SU-DHL-6 (cell line): ENCODE data around the gene CPED1.

Experiments used
- H2AFZ ChIP-seq: fragments of 200-600 bp; sonication (generic); 2 replicates; pipeline ENCODE4 v1.6.1; 2014; ENCODE audit warnings: low read depth, mild to moderate bottlenecking, moderate library complexity, mixed read lengths, antibody characterized with exemption, low read length; ENCODE audit not compliant: severe bottlenecking
- H3F3A ChIP-seq: fragments of 200-600 bp; shearing (Covaris generic); 2 replicates; pipeline ENCODE4 v1.6.0; 2016; ENCODE audit warnings: antibody characterized with exemption, mild to moderate bottlenecking; ENCODE audit not compliant: insufficient read depth
- H3K27ac ChIP-seq: fragments of 200-600 bp; sonication (generic); 2 replicates; pipeline ENCODE4 v1.5.1; 2016; ENCODE audit warnings: low read depth, mild to moderate bottlenecking, low read length, moderate library complexity, mixed read lengths
- H3K27me3 ChIP-seq: fragments of 200-600 bp; sonication (generic), shearing (Covaris generic); 2 replicates; pipeline ENCODE4 v1.6.0; 2014; ENCODE audit warnings: mild to moderate bottlenecking, low read length
- H3K36me3 ChIP-seq: fragments of 200-600 bp; sonication (generic); 2 replicates; pipeline ENCODE4 v1.6.1; 2014; ENCODE audit warnings: mild to moderate bottlenecking, low read length, mixed read lengths
- H3K4me2 ChIP-seq: fragments of 300-600, 200-600 bp; shearing (Covaris generic), sonication (generic); 2 replicates; pipeline ENCODE4 v1.6.0; 2014; ENCODE audit warnings: low read length, low read depth, mild to moderate bottlenecking; ENCODE audit not compliant: poor library complexity, severe bottlenecking
- H3K4me3 ChIP-seq: fragments of 200-600 bp; sonication (generic); 2 replicates; pipeline ENCODE4 v1.5.1; 2014; ENCODE audit warnings: antibody characterized with exemption, low read length, mild to moderate bottlenecking, mixed read lengths; ENCODE audit not compliant: insufficient read depth, poor library complexity, severe bottlenecking
- H3K79me2 ChIP-seq: fragments of 200-600 bp; sonication (generic); 2 replicates; pipeline ENCODE4 v1.6.1; 2014; ENCODE audit warnings: mild to moderate bottlenecking, low read length, moderate library complexity; ENCODE audit not compliant: insufficient read depth
- H3K9ac ChIP-seq: fragments of 200-600 bp; sonication (generic); 2 replicates; pipeline ENCODE4 v1.7.0; 2014; ENCODE audit warnings: mild to moderate bottlenecking, low read length
- H3K9me2 ChIP-seq: fragments of 200-600 bp; sonication (generic); replicated peaks from 2 replicates; pipeline ENCODE4 v1.6.1; 2014; ENCODE audit warnings: low read length; ENCODE audit not compliant: insufficient read depth
- H3K9me3 ChIP-seq: fragments of 200-600 bp; sonication (generic); 2 replicates; pipeline ENCODE4 v1.6.1; 2014; ENCODE audit warnings: low read length, mixed read lengths; ENCODE audit not compliant: insufficient read depth
- H4K20me1 ChIP-seq: fragments of 200-600 bp; sonication (generic); 2 replicates; pipeline ENCODE4 v1.6.1; 2014; ENCODE audit warnings: low read depth, mild to moderate bottlenecking, antibody characterized with exemption, low read length, moderate library complexity, mixed read lengths
- CTCF ChIP-seq: fragments of 200-600 bp; sonication (generic); IDR thresholded peaks from one replicate; pipeline ENCODE4 v1.5.1; 2017; ENCODE audit warnings: antibody characterized with exemption, mild to moderate bottlenecking, low read length, moderate library complexity; ENCODE audit not compliant: insufficient read depth, poor library complexity, severe bottlenecking
- EZH2phosphoT487 ChIP-seq: fragments of 200-600 bp; sonication (generic), shearing (Covaris generic); conservative IDR thresholded peaks from 2 replicates; pipeline ENCODE4 v1.6.1; 2018; ENCODE audit warnings: mild to moderate bottlenecking, antibody characterized with exemption, low read length, moderate library complexity, mixed read lengths

The CPED1 gene

DNA sequence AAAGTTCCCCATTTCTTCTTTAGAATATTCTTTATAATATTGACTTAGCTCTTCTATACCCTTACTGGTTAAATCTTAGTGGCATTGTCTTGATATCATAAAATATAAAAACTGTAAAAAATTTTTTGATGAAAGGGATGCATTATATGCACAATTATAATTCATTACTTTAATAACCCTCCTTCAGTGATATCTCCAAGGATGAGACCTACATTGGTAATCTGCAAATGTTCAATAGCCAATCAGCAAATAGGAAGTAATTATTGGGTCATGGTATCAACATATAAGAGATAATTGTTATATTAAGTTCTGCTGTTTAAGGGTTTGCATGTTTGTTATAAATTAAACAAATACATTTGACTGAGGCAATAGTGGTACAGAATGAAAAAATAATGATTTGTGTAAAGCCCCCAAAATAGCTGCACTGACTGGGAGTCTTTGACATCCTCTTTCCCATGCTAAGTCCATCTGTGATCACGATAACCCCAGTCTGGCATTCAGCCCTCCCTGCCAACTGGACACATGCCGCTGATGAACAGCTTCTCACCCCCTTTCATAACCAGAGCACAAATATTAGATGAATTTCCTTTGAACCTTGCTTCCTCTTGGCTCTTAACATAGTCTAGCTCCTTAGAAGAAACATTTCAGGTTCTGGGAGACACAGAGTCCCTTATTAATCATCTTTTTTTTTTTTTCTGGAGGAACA lies 169.5 kb downstream of the CPED1 start:
- H3F3A ChIP-seq: no peaks in the 10 kb centered on the region
- no peaks in the 10 kb centered on the region for H3K36me3 ChIP-seq
- no peak overlapping the region for H2AFZ ChIP-seq
- TF ChIP-seq CTCF (no peak), EZH2phosphoT487 (no peak)
- H3K4me2 ChIP-seq: no peak overlapping the region
- H3K4me3 ChIP-seq: no peak overlapping the region
- no peaks in the 10 kb centered on the region for H3K79me2 ChIP-seq
- no peak overlapping the region for H3K27ac ChIP-seq
- no peaks in the 10 kb centered on the region for H3K9me3 ChIP-seq
- no peaks in the 10 kb centered on the region for H3K27me3 ChIP-seq
- H3K9ac ChIP-seq: no peak overlapping the region
- no peaks in the 10 kb centered on the region for H3K9me2 ChIP-seq
- no peaks in the 10 kb centered on the region for H4K20me1 ChIP-seq

- Histone ChIP-seq H3K9ac (no peak overlapping the region), H3K4me2 (no peak overlapping the region), H2AFZ (no peak overlapping the region), H3F3A (no peaks in the 10 kb centered on the region), H4K20me1 (no peaks in the 10 kb centered on the region), H3K36me3 (no peaks in the 10 kb centered on the region), H3K9me2 (no peaks in the 10 kb centered on the region), H3K27ac (no peak overlapping the region), H3K9me3 (no peaks in the 10 kb centered on the region), H3K79me2 (no peaks in the 10 kb centered on the region), H3K27me3 (no peaks in the 10 kb centered on the region), H3K4me3 (no peak overlapping the region)
- no peak for TF ChIP-seq EZH2phosphoT487
- no peak for TF ChIP-seq CTCF
Measured at GRCh38 chr7:121158665-121159064, 170.2 kb downstream of the CPED1 start.

DNA sequence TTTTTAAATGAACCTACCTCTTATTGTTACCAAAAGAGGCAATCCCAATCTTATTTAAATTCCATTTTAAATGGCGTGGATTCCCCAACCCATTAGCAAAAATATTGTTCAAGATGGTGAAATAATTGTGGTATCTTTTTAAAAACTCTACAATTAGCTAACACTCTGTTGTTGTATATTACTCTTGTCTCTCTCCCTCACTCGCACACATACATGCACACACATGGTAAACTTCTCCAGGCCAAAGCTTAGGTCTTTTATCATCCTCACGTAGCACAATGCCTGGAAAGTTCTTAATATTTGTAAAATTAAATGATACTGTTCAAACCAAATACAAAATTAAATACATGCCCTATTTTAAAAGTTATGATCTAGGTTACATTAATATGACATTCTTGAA lies 171.0 kb downstream of the CPED1 start:
- no peaks in the 10 kb centered on the region for H3F3A ChIP-seq
- no peaks in the 10 kb centered on the region for H4K20me1 ChIP-seq
- no peak overlapping the region for H2AFZ ChIP-seq
- no peaks in the 10 kb centered on the region for H3K36me3 ChIP-seq
- no peak for TF ChIP-seq CTCF
- no peak for TF ChIP-seq EZH2phosphoT487
- no peak overlapping the region for H3K27ac ChIP-seq
- no peaks in the 10 kb centered on the region for H3K79me2 ChIP-seq
- H3K9me3 ChIP-seq: no peaks in the 10 kb centered on the region
- no peaks in the 10 kb centered on the region for H3K27me3 ChIP-seq
- no peaks in the 10 kb centered on the region for H3K9me2 ChIP-seq
- no peak overlapping the region for H3K9ac ChIP-seq
- H3K4me3 ChIP-seq: no peak overlapping the region
- no peak overlapping the region for H3K4me2 ChIP-seq
